SU-DHL-6 (cell line): Measurements from ENCODE around the gene SCN11A.

Source experiments
- H2AFZ ChIP-seq: fragments of 200-600 bp; sonication (generic); 2 replicates; pipeline ENCODE4 v1.6.1; 2014; ENCODE audit warnings: low read depth, mild to moderate bottlenecking, moderate library complexity, mixed read lengths, antibody characterized with exemption, low read length; ENCODE audit not compliant: severe bottlenecking
- H3F3A ChIP-seq: fragments of 200-600 bp; shearing (Covaris generic); 2 replicates; pipeline ENCODE4 v1.6.0; 2016; ENCODE audit warnings: antibody characterized with exemption, mild to moderate bottlenecking; ENCODE audit not compliant: insufficient read depth
- H3K27ac ChIP-seq: fragments of 200-600 bp; sonication (generic); 2 replicates; pipeline ENCODE4 v1.5.1; 2016; ENCODE audit warnings: low read depth, mild to moderate bottlenecking, low read length, moderate library complexity, mixed read lengths
- H3K27me3 ChIP-seq: fragments of 200-600 bp; sonication (generic), shearing (Covaris generic); 2 replicates; pipeline ENCODE4 v1.6.0; 2014; ENCODE audit warnings: mild to moderate bottlenecking, low read length
- H3K36me3 ChIP-seq: fragments of 200-600 bp; sonication (generic); 2 replicates; pipeline ENCODE4 v1.6.1; 2014; ENCODE audit warnings: mild to moderate bottlenecking, low read length, mixed read lengths
- H3K4me2 ChIP-seq: fragments of 300-600, 200-600 bp; shearing (Covaris generic), sonication (generic); 2 replicates; pipeline ENCODE4 v1.6.0; 2014; ENCODE audit warnings: low read length, low read depth, mild to moderate bottlenecking; ENCODE audit not compliant: poor library complexity, severe bottlenecking
- H3K4me3 ChIP-seq: fragments of 200-600 bp; sonication (generic); 2 replicates; pipeline ENCODE4 v1.5.1; 2014; ENCODE audit warnings: antibody characterized with exemption, low read length, mild to moderate bottlenecking, mixed read lengths; ENCODE audit not compliant: insufficient read depth, poor library complexity, severe bottlenecking
- H3K79me2 ChIP-seq: fragments of 200-600 bp; sonication (generic); 2 replicates; pipeline ENCODE4 v1.6.1; 2014; ENCODE audit warnings: mild to moderate bottlenecking, low read length, moderate library complexity; ENCODE audit not compliant: insufficient read depth
- H3K9ac ChIP-seq: fragments of 200-600 bp; sonication (generic); 2 replicates; pipeline ENCODE4 v1.7.0; 2014; ENCODE audit warnings: mild to moderate bottlenecking, low read length
- H3K9me2 ChIP-seq: fragments of 200-600 bp; sonication (generic); replicated peaks from 2 replicates; pipeline ENCODE4 v1.6.1; 2014; ENCODE audit warnings: low read length; ENCODE audit not compliant: insufficient read depth
- H3K9me3 ChIP-seq: fragments of 200-600 bp; sonication (generic); 2 replicates; pipeline ENCODE4 v1.6.1; 2014; ENCODE audit warnings: low read length, mixed read lengths; ENCODE audit not compliant: insufficient read depth
- H4K20me1 ChIP-seq: fragments of 200-600 bp; sonication (generic); 2 replicates; pipeline ENCODE4 v1.6.1; 2014; ENCODE audit warnings: low read depth, mild to moderate bottlenecking, antibody characterized with exemption, low read length, moderate library complexity, mixed read lengths
- EZH2phosphoT487 ChIP-seq: fragments of 200-600 bp; sonication (generic), shearing (Covaris generic); conservative IDR thresholded peaks from 2 replicates; pipeline ENCODE4 v1.6.1; 2018; ENCODE audit warnings: mild to moderate bottlenecking, antibody characterized with exemption, low read length, moderate library complexity, mixed read lengths
- TF ChIP-seq, protein P1 (sequence below): fragments of 200-600 bp; sonication (generic); IDR thresholded peaks from one replicate; pipeline ENCODE4 v1.5.1; 2017; ENCODE audit warnings: antibody characterized with exemption, mild to moderate bottlenecking, low read length, moderate library complexity; ENCODE audit not compliant: insufficient read depth, poor library complexity, severe bottlenecking

The SCN11A gene

DNA sequence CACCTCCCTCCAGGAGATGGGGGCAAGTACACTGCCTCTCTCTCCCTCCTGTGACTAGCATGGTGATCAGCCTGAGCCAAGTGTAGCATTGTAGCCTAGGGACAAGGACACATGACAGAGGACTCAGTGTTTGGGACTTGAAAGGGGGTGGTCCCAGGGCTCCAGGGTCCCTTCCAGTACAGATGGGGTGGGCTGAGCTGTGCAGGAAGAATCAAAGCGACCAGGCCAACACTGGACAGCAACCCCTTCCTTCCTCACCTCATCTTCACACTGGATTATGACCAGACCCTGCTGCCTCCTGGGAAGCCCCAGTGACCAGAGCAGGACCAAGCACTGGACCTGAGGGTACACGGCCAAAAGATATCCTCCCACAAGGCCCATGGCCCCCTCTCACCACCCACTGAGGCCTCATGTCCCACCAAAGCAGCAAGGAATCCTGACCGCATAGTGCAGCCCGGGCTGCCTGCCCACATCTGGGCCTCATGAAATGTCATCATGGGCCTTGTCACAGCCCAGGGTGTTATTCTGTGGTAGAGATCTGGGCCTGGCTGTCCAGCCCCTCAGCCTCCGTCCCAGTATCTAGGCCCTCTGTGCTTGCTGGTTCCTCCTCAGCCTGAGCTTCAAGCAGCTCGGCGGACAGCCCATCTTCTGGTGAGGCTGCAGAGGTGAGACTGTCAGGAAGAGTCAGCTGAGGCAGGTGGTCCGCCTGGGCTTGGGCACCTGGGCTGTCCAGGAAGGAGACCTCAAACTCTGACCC lies 46.1 kb upstream of the SCN11A start:
- Histone ChIP-seq H3K9me2 (no peaks in the 10 kb centered on the region), H3K4me2 (no peak overlapping the region), H3K4me3 (no peak overlapping the region), H3K36me3 (no peaks in the 10 kb centered on the region), H3K79me2 (no peaks in the 10 kb centered on the region), H3K9me3 (no peaks in the 10 kb centered on the region), H4K20me1 (no peaks in the 10 kb centered on the region), H3F3A (no peaks in the 10 kb centered on the region), H3K9ac (no peak overlapping the region), H3K27ac (no peak overlapping the region), H3K27me3 (no peaks in the 10 kb centered on the region), H2AFZ (no peak overlapping the region)
- TF ChIP-seq EZH2phosphoT487 = no peak
- TF ChIP-seq, protein P1, sequence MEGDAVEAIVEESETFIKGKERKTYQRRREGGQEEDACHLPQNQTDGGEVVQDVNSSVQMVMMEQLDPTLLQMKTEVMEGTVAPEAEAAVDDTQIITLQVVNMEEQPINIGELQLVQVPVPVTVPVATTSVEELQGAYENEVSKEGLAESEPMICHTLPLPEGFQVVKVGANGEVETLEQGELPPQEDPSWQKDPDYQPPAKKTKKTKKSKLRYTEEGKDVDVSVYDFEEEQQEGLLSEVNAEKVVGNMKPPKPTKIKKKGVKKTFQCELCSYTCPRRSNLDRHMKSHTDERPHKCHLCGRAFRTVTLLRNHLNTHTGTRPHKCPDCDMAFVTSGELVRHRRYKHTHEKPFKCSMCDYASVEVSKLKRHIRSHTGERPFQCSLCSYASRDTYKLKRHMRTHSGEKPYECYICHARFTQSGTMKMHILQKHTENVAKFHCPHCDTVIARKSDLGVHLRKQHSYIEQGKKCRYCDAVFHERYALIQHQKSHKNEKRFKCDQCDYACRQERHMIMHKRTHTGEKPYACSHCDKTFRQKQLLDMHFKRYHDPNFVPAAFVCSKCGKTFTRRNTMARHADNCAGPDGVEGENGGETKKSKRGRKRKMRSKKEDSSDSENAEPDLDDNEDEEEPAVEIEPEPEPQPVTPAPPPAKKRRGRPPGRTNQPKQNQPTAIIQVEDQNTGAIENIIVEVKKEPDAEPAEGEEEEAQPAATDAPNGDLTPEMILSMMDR = no peak

GRCh38 chr3:39096775-39097174 lies 45.0 kb upstream of the SCN11A start:
- no peak overlapping the region for H2AFZ ChIP-seq
- no peak overlapping the region for H3K9ac ChIP-seq
- H4K20me1 ChIP-seq = no peaks in the 10 kb centered on the region
- no peak overlapping the region for H3K4me3 ChIP-seq
- TF ChIP-seq, protein P1 = no peak
- no peak for TF ChIP-seq EZH2phosphoT487
- no peak overlapping the region for H3K4me2 ChIP-seq
- no peaks in the 10 kb centered on the region for H3K36me3 ChIP-seq
- H3F3A ChIP-seq = no peaks in the 10 kb centered on the region
- no peaks in the 10 kb centered on the region for H3K9me3 ChIP-seq
- no peaks in the 10 kb centered on the region for H3K79me2 ChIP-seq
- H3K27ac ChIP-seq = no peak overlapping the region
- H3K9me2 ChIP-seq = no peaks in the 10 kb centered on the region
- H3K27me3 ChIP-seq = no peaks in the 10 kb centered on the region

GRCh38 chr3:39095778-39096177 lies 44.0 kb upstream of the SCN11A start:
- H2AFZ ChIP-seq = no peak overlapping the region
- no peaks in the 10 kb centered on the region for H3F3A ChIP-seq
- no peaks in the 10 kb centered on the region for H3K36me3 ChIP-seq
- H3K27me3 ChIP-seq = no peaks in the 10 kb centered on the region
- no peak overlapping the region for H3K9ac ChIP-seq
- H3K79me2 ChIP-seq = no peaks in the 10 kb centered on the region
- no peak for TF ChIP-seq EZH2phosphoT487
- TF ChIP-seq, protein P1 = no peak
- H3K9me2 ChIP-seq = no peaks in the 10 kb centered on the region
- H4K20me1 ChIP-seq = no peaks in the 10 kb centered on the region
- H3K4me2 ChIP-seq = no peak overlapping the region
- H3K9me3 ChIP-seq = no peaks in the 10 kb centered on the region
- no peak overlapping the region for H3K4me3 ChIP-seq
- no peak overlapping the region for H3K27ac ChIP-seq
